ENCODE results near the gene IRAK2. TPM values are rescaled to one million over a fixed set of nuclear protein-coding genes. Genes with fewer than 3 reads are reported as not detected.

IRAK2 gene
- total RNA-seq, 1 experiment from 2014 or later = 6.4 TPM

DNA sequence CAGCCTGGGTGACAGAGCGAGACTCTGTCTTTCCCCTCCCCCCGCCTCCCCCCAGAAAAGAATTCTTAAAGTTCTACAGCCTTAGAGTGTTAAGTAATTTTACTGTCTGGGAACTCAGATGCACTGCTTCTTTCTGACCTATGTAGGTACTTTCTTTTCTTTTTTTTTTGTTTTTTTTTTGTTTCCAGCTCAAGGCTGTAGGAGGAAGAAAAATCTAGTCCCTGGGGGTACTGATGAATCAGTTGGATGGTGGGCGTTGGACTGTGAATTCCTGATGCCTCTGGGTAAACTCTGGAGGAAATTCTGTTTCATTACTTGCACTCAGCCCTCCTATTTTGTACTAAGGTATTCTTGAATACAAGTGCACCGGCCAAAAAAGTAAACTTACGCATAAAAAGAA, 117.2 kb downstream of the IRAK2 start:
- no peak for DNase-seq (ENCODE audit: low spot score)

DNA sequence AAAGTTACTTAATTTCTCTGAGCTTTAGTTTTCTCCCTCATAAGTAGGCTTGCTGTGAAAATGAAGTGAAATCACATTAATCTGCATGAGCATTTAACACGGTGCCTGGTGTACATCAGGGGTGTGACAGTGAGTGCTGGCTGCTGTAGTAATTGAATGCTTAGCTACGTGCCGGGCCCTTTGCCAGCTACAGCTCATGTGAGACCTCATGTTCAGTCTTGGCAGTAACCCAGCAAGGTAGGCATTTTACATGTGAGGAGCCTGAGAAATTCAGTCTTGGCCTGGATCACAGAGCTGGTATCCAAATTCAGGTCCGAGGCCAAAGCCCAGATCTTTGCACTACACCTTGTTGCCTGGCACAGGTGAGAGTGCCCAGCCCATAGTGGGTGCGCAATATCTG, 118.9 kb downstream of the IRAK2 start:
- DNase-seq (ENCODE audit: low spot score) = no peak

DNA sequence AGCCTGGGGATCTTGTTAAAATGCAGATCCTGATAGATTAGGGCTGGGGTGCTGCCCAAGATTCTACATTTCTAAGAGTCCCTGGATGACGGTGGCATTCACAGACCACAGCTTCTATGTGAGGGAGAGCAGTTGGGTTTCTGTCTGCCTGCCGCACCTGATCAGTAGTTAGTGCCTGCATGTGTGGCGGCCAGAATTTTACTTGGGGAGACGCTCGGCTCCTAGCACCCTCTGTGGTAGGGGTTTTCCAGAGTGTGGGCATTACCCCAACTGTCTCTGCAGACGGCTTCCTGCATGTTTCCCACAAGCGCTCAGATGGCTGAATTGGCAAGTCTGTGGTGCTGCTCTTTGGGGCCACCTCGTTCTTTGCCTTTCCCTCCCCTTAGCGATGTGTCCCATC, 119.8 kb downstream of the IRAK2 start:
- DNase-seq (ENCODE audit: low spot score) = no peak

DNA sequence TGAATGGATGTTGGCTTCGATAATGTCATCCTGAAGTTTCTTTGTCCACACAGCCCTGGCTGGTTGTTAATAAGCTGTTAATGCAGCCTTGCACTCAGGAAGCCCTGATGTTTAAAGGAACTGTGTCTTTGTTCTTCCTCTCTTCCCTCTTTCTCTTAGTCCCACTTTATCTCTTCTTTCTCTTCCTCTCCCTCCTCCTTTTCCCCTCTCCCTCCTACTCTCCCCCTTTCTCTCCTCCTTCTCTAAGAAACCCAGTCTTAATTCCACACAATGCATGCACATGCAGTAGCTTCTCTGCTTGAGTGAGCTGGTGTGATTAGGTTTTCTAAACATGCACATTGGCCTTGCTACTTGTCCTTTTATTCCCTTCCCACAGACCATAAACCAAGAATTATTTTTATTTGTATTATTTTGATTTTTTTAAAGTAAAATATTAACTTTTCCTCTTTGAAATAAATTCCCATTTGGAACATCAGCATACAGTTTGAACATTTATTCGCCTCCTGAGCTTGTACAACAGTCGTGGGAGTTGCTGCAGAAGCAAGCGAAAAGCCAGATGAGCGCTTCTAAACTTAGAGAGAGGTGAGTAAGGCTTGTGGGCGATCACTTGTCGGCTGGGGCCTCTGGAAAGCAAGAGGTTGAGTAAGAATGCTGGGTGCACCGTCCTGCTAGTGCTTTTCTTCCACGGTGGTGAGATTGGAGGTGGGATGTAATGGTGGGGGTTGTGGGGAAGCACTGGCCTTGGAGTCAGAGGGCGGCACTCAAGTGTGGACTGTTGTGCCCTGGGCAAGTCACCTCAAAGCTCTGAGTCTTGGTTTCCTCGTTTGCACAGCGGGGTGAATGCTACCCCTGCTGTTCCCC, 120.8 kb downstream of the IRAK2 start:
- no peak for DNase-seq (ENCODE audit: low spot score)

DNA sequence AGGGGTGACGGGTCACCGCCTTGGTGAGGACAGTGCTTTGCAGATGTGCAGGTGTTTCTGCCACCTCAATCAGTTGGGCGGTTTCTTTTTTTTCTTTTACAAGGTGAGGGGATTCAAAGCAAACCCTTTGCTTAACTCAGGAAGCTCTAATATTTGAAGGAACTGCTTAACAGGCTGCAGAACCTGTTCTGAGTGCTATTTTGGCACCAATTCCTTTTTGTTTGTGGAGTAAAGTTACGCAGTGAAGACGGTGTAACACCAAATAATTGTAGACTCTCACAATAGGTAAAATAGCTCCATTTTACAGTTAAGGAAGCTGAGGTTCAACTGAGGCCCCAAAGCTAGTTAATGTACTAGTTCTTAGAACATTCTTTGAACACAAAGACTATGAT, 121.4 kb downstream of the IRAK2 start:
- no peak for DNase-seq (ENCODE audit: low spot score)

DNA sequence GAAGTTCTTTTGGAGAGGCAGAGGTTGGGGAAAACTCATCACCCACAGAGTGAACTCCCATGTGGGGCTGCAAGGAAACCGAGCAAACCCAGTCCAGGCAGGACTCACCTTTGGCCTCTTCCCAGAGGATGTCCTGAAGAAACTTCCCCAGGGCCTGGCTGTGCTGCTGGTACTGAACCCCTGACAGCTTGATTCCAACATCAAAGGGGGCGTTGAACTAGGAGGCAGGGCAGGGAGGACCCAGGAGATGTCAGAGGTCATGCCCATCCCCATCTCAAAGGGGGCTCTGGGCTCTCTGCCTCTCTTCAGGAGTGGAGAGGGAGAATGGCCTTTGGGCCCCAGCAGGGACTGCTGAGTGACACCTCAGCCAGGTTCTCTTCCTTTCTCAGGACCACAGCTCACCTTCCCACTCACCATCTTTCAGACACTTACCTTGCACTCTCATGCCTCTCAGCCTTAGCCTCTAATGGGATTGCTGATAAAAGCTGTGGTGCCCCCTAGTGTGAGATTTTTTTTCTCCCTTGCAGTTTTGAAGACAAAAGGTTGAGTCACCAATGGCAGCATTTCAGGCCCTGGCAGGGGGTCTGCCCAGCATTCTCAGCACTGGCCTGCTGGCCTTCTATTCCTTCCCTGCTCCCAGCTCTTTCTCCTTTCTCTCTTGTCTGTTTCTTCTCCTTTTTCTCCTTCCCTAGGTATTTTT, 122.0 kb downstream of the IRAK2 start:
- peak; percentile 86 for DNase-seq (ENCODE audit: low spot score)

DNA sequence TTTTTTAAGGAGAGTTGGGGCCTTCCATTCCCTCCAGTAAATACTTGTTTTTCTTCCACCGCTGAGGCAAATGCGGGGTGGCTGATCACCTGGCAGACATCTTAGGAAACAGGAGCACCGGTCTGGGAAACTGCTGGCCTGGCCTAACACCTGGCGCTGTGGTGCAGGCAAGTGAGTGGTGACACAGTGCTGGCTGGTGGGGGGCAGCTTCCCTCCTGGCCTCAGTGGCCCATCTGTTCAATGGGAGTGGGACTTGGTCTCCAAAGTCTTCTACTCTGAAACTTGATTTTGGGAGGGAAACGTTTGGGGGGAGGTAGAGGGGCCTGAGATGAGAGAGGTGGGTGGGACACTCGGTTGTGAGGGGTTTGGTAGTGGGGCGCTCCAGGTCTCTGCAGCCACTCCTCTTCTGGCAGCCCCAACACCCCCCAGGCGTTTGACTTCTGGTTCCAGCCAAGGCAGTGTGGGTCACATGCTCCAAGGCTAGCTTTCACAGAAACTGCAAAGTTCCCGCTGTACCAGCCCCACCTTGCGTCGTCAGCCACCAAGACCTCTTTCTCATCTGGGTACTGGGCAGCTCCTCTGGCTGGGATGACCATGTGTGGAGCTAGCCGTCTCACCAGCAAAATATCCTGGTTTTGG, 123.3 kb downstream of the IRAK2 start:
- no peak for DNase-seq (ENCODE audit: low spot score)

DNA sequence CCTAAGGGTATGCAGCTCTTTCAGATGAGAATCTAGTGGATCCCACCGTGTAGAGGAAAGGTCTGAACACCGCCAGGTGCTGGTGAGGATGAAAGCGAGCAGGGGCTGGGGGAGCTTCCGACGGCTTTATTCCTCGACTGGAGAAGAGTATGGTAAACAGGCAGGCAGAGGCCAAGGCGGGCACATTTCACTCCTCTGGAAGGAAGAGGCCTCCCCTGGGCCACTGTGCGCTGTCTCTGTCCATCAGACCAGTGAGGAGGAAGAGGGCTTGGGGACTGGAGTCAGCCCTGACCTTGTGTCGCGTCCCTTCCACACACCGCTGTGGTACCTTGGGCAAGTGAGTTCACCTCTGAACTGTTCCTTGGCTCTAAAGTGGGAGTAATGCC, 123.8 kb downstream of the IRAK2 start:
- DNase-seq (ENCODE audit: low spot score) = no peak

DNA sequence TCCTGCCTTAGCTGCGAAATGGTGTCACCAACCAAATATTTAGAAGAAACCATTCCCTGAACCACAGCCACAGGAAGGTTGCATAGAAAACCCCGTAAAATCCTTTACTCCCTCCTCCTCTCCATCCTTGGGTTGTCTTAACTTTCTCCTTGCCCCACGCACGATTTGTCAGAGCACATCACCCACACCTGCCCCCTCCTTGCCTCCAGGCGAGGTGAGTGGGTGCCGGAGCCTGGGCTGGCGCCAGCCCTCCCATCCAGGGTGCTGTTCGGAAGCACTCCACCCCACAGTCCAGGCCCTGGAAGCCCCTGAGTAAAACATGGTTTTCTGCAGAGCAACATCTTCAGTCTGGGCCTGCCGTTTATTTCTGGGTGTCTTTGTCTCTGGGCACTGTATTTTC, 124.4 kb downstream of the IRAK2 start:
- DNase-seq (ENCODE audit: low spot score) = no peak

DNA sequence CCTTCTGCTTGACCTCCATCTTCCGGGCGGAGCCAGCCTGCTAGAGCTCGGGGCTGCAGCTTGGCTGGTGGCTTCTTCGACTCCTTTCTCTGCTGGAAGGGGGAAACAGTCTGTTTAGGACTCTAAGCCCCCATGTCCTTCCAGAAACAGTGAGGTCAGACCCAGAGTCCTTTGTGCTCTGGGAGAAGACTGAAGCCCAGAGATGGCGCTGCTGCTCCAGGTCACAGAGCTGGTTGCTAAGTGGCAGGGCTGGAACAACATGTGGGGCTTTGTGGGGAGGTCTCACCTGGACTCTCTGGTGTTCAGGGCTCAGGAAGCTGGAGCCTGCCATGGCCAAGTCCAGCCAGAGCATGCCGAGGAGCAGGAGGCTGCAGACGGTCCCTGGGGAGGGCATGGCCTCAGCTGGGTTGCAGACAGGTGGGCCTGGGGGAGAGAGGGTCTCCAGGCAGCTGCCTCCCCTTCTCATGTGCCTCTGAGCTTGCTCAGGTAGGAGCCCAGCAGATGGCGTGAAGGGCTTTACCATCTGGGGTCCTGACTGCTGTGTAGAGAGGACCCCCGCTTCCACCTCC, 125.2 kb downstream of the IRAK2 start:
- DNase-seq (ENCODE audit: low spot score) = no peak

DNA sequence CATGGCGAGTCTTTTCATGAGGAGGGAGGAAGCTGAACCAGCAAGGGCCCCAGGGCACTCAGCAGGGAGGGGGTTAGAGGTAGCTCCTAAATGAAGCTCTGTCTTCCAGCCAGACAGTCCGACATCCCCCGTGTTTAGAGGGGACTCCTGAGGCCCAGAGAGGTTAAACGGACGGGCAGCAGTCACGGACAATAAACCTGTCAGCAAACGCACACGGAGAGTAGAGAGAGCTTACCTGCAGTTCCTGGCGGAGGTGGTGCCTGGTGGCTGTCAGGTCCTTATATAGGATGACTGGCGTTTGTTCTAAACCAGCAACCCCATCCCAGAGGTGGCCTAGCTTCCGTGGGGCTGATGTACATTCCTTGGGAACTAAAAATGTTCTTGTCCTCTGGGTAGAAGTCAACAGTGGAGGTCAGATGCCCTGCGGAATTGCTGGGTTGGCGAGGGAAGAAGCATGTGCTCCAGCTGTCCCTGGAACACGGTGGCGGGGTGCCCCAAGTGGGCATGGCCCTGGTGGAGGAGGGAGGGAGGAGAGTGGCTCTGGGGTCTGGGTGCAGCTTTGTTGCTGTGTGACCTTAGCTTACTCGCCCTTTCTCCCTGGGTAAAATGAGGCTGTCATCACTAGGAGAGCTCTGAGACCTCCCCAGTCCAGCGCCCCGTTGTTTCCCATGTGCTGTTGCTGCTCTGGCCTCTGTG, 125.9 kb downstream of the IRAK2 start:
- no peak for DNase-seq (ENCODE audit: low spot score)

DNA sequence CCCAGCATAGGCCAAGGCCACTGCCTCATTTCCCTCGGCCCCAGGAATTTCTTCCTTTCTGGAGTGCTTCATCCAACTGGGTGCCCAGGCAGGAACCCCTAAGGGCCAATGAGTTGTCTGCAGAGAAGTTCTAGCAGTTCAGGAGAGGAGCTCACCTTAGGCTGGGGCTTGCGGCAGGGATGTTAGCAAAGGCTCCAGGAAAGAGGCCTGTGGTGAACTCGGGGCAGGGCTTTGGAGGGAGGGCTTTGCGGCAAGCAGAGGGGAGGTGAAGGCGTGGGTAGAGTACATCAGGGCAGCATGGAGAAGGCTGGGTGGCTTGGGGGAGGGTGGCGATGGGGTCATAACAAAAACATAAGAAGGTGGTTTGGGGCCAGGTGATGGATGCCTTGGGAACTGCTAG, 126.9 kb downstream of the IRAK2 start:
- no peak for DNase-seq (ENCODE audit: low spot score)

DNA sequence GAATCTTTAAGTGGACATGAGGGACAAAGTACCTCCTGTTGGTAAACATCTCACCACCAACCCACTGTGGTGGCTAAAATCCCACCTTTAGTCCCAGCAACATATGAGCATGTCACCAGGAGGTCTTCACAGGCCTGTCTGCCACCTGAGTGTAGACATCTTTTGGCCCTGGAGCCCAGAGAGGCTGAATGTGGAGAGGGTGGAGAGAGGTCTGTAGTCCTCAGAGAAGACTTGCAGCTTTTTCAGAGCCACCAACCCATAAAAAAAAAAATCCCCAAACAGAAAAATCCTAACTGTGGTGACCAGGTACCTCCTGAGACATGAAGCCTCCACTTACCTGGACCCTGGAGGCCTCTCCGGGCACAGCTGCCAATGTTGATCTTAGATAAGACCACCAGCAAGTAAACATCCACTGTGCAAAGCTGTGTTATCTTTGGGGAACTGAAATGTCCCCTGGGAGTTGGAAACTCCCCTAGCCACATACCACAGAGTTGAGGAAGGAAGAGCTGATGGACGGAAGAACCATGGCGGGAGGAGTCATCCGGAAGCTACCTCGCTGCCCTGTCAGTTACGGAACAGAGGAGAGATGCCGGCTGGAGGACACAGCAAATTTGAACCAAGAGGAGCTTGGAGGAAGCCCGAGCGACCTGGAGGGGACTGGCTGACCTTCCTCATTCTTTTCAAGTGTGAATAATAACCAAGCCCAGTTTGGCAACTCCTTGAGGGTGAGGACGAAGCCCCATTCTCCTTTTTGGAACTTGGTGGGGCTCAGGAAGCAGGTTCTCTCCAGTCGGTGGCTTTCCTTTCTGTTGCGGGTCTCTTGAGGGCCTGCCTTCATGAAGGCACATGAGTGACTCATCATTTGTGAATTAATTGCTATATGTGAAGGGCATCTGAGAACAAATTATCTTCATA, 128.0 kb downstream of the IRAK2 start, which contains the start of gene GHRL:
Gene GHRL (minus strand): TSS at position 443 of the 915 bp plus-strand sequence. CDS start 2,767 bp downstream, outside the sequence.
- no peak for DNase-seq (ENCODE audit: low spot score)

Other genes with a start within 250 kb of the IRAK2 start
- 50.6 and 58.7 TPM in 2 replicates for gene IL17RC, start 247.8 kb upstream of the IRAK2 start, total RNA-seq (2014; rRNA removed; shearing (Covaris generic))
- 14.5 and 16.1 TPM in 2 replicates for gene CRELD1, start 231.1 kb upstream of the IRAK2 start, total RNA-seq (2014; rRNA removed; shearing (Covaris generic))
- 3.4 and 4.2 TPM in 2 replicates for gene PRRT3, start 212.5 kb upstream of the IRAK2 start, total RNA-seq (2014; rRNA removed; shearing (Covaris generic))
- gene EMC3, start 178.1 kb upstream of the IRAK2 start, total RNA-seq (2014; rRNA removed; shearing (Covaris generic)) = 108 and 130 TPM in 2 replicates
- 36.1 and 41.3 TPM in 2 replicates for gene FANCD2, start 138.5 kb upstream of the IRAK2 start, total RNA-seq (2014; rRNA removed; shearing (Covaris generic))
- not detected in 2 replicates for gene FANCD2OS, start 56.7 kb upstream of the IRAK2 start, total RNA-seq (2014; rRNA removed; shearing (Covaris generic))
- gene BRK1, start 49.2 kb upstream of the IRAK2 start, total RNA-seq (2014; rRNA removed; shearing (Covaris generic)) = 133 and 146 TPM in 2 replicates
- gene VHL, start 23.1 kb upstream of the IRAK2 start, total RNA-seq (2014; rRNA removed; shearing (Covaris generic)) = 35.1 and 42.6 TPM in 2 replicates
- 16.0 and 18.8 TPM in 2 replicates for gene TATDN2, start 83.5 kb downstream of the IRAK2 start, total RNA-seq (2014; rRNA removed; shearing (Covaris generic))
- gene GHRL, start 128.0 kb downstream of the IRAK2 start, total RNA-seq (2014; rRNA removed; shearing (Covaris generic)) = not detected in 2 replicates
- gene SEC13, start 156.2 kb downstream of the IRAK2 start, total RNA-seq (2014; rRNA removed; shearing (Covaris generic)) = 234 and 245 TPM in 2 replicates